ENCODE data around the gene TGFBI.

TGFBI gene

GRCh38 chr5:135980620-135981019 is 48.2 kb upstream of the TGFBI start:
- H2AFZ ChIP-seq (ENCODE audit: low read depth, low read length): no peak overlapping the region
- H3K9ac ChIP-seq (ENCODE audit: low read depth, low read length): no peak overlapping the region
- no peaks in the 10 kb centered on the region for H4K20me1 ChIP-seq (ENCODE audit: insufficient read depth, low read length)
- H3K79me2 ChIP-seq (ENCODE audit: insufficient read depth, low read length): no peaks in the 10 kb centered on the region
- peaks cover 5% of the 10 kb centered on the region for H3K27me3 ChIP-seq (ENCODE audit: insufficient read depth, low read length, poor library complexity)
- no peaks in the 10 kb centered on the region for H3K4me1 ChIP-seq (ENCODE audit: insufficient read depth, low read length)
- no peak overlapping the region for H3K4me3 ChIP-seq (ENCODE audit: low read depth in 1 of 2, low read length in 2 of 2)
- no peak for DNase-seq
- no peak for TF ChIP-seq CTCF (IDR thresholded peaks at IDR 0.05; ENCODE audit: borderline replicate concordance, extremely low read depth, low read length, poor library complexity, severe bottlenecking)
- no peak for TF ChIP-seq EZH2 (IDR thresholded peaks at IDR 0.05; ENCODE audit: borderline replicate concordance, low read depth, low read length, severe bottlenecking)
- no peaks in the 10 kb centered on the region for H3K36me3 ChIP-seq (ENCODE audit: insufficient read depth, low read length)
- no peaks in the 10 kb centered on the region for H3K9me3 ChIP-seq (ENCODE audit: insufficient read depth, low read length, severe bottlenecking)
- no peak overlapping the region for H3K27ac ChIP-seq (ENCODE audit: low read length)
- no peak for ATAC-seq (ENCODE audit: insufficient read depth, low read depth)
- H3K4me2 ChIP-seq (ENCODE audit: insufficient read depth, low read length): no peak overlapping the region

GRCh38 chr5:135985951-135986350 is 42.8 kb upstream of the TGFBI start:
- no peaks in the 10 kb centered on the region for H3K36me3 ChIP-seq (ENCODE audit: insufficient read depth, low read length)
- H3K27ac ChIP-seq (ENCODE audit: low read length): no peak overlapping the region
- DNase-seq (no peak), ATAC-seq (ENCODE audit: insufficient read depth, low read depth) (no peak)
- no peaks in the 10 kb centered on the region for H3K4me1 ChIP-seq (ENCODE audit: insufficient read depth, low read length)
- peaks cover 3% of the 10 kb centered on the region for H3K27me3 ChIP-seq (ENCODE audit: insufficient read depth, low read length, poor library complexity)
- H2AFZ ChIP-seq (ENCODE audit: low read depth, low read length): no peak overlapping the region
- H3K9ac ChIP-seq (ENCODE audit: low read depth, low read length): no peak overlapping the region
- H4K20me1 ChIP-seq (ENCODE audit: insufficient read depth, low read length): no peaks in the 10 kb centered on the region
- H3K9me3 ChIP-seq (ENCODE audit: insufficient read depth, low read length, severe bottlenecking): no peaks in the 10 kb centered on the region
- TF ChIP-seq CTCF (IDR thresholded peaks at IDR 0.05; ENCODE audit: borderline replicate concordance, extremely low read depth, low read length, poor library complexity, severe bottlenecking) (no peak), EZH2 (IDR thresholded peaks at IDR 0.05; ENCODE audit: borderline replicate concordance, low read depth, low read length, severe bottlenecking) (no peak)
- no peaks in the 10 kb centered on the region for H3K79me2 ChIP-seq (ENCODE audit: insufficient read depth, low read length)
- H3K4me3 ChIP-seq (ENCODE audit: low read depth in 1 of 2, low read length in 2 of 2): no peak overlapping the region
- no peak overlapping the region for H3K4me2 ChIP-seq (ENCODE audit: insufficient read depth, low read length)

- H3K27me3 ChIP-seq (ENCODE audit: insufficient read depth, low read length, poor library complexity): peaks cover 3% of the 10 kb centered on the region
- no peak for TF ChIP-seq CTCF (IDR thresholded peaks at IDR 0.05; ENCODE audit: borderline replicate concordance, extremely low read depth, low read length, poor library complexity, severe bottlenecking)
- H3K4me2 ChIP-seq (ENCODE audit: insufficient read depth, low read length): no peak overlapping the region
- no peak overlapping the region for H3K27ac ChIP-seq (ENCODE audit: low read length)
- no peaks in the 10 kb centered on the region for H3K9me3 ChIP-seq (ENCODE audit: insufficient read depth, low read length, severe bottlenecking)
- ATAC-seq (ENCODE audit: insufficient read depth, low read depth) (no peak), DNase-seq (no peak)
- no peaks in the 10 kb centered on the region for H3K79me2 ChIP-seq (ENCODE audit: insufficient read depth, low read length)
- no peak overlapping the region for H3K4me3 ChIP-seq (ENCODE audit: low read depth in 1 of 2, low read length in 2 of 2)
- H2AFZ ChIP-seq (ENCODE audit: low read depth, low read length): no peak overlapping the region
- H4K20me1 ChIP-seq (ENCODE audit: insufficient read depth, low read length): no peaks in the 10 kb centered on the region
- no peak overlapping the region for H3K9ac ChIP-seq (ENCODE audit: low read depth, low read length)
- H3K36me3 ChIP-seq (ENCODE audit: insufficient read depth, low read length): no peaks in the 10 kb centered on the region
- no peaks in the 10 kb centered on the region for H3K4me1 ChIP-seq (ENCODE audit: insufficient read depth, low read length)
These were observed 42.4 kb upstream of the TGFBI start for GRCh38 chr5:135986401-135986800.

- H3K9me3 ChIP-seq (ENCODE audit: insufficient read depth, low read length, severe bottlenecking): no peaks in the 10 kb centered on the region
- no peaks in the 10 kb centered on the region for H3K36me3 ChIP-seq (ENCODE audit: insufficient read depth, low read length)
- H3K9ac ChIP-seq (ENCODE audit: low read depth, low read length): no peak overlapping the region
- no peak overlapping the region for H3K4me3 ChIP-seq (ENCODE audit: low read depth in 1 of 2, low read length in 2 of 2)
- TF ChIP-seq CTCF (IDR thresholded peaks at IDR 0.05; ENCODE audit: borderline replicate concordance, extremely low read depth, low read length, poor library complexity, severe bottlenecking): no peak
- TF ChIP-seq EZH2 (IDR thresholded peaks at IDR 0.05; ENCODE audit: borderline replicate concordance, low read depth, low read length, severe bottlenecking): no peak
- no peaks in the 10 kb centered on the region for H4K20me1 ChIP-seq (ENCODE audit: insufficient read depth, low read length)
- no peak for DNase-seq
- no peaks in the 10 kb centered on the region for H3K4me1 ChIP-seq (ENCODE audit: insufficient read depth, low read length)
- no peak overlapping the region for H3K27ac ChIP-seq (ENCODE audit: low read length)
- no peak overlapping the region for H2AFZ ChIP-seq (ENCODE audit: low read depth, low read length)
- H3K27me3 ChIP-seq (ENCODE audit: insufficient read depth, low read length, poor library complexity): peaks cover 3% of the 10 kb centered on the region
- H3K4me2 ChIP-seq (ENCODE audit: insufficient read depth, low read length): no peak overlapping the region
- no peaks in the 10 kb centered on the region for H3K79me2 ChIP-seq (ENCODE audit: insufficient read depth, low read length)
- no peak for ATAC-seq (ENCODE audit: insufficient read depth, low read depth)
These were observed 41.8 kb upstream of the TGFBI start for GRCh38 chr5:135986891-135987401.

All from DND-41 (cell line).